GM21723 (cell line): ENCODE data around the gene MARCHF3.
"Not testable (repeated sequence)": the region's sequence is repeated elsewhere in the genome, so short reads cannot be mapped to it uniquely, and the experiment has no call there.

Experiments used
- ATAC-seq: cut with Tn5 transposase; IDR thresholded peaks from one replicate; pipeline ENCODE4 v1.9.1; 2021; ENCODE audit warnings: mild to moderate bottlenecking, moderate library complexity; ENCODE audit not compliant: unreplicated experiment

Gene MARCHF3

GRCh38 chr5:126959188-126959587 is 71.2 kb downstream of the MARCHF3 start:
- ATAC-seq = no peak

DNA sequence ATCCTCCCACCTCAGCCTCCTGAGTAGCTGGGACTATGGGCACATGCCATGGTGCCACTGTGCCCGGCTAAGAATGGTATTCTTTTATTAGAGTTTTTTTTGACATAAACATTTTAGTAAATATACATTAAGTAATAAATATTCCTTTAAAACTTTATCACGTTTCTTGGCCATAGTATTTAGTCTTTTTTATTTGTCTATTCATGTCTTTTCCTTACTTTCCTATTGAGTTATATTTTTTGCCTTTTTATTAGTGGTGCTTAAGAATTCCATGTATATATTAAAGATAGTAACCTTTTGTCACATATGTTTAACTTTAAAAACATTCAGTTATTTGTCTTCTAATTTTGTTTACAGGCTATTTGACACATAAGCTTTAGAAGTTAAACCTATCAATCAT is 73.4 kb downstream of the MARCHF3 start:
- no peak for ATAC-seq

DNA sequence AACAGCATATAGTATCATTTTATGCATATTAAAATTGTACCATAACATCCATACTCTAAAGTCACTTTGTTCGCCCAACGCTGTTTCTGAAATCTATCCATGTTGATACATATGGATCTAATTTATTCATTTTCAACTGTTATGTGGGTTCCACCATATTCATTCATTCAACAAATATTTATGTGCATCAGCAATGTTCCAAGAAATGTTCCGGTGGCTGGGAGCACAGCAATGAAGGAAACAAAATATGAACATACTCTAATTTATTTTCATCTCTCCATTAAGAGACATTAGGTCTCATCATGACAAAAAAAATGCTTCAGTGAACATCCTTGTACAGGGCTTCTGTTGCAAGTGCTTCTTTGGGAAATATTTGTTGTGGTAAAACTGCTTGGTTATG is 75.4 kb downstream of the MARCHF3 start:
- ATAC-seq = no peak

GRCh38 chr5:126953640-126954039 is 76.7 kb downstream of the MARCHF3 start:
- no peak for ATAC-seq

GRCh38 chr5:126949475-126949874 is 80.9 kb downstream of the MARCHF3 start:
- ATAC-seq = no peak

- no peak for ATAC-seq
These were observed 81.9 kb downstream of the MARCHF3 start for GRCh38 chr5:126948453-126948852.

DNA sequence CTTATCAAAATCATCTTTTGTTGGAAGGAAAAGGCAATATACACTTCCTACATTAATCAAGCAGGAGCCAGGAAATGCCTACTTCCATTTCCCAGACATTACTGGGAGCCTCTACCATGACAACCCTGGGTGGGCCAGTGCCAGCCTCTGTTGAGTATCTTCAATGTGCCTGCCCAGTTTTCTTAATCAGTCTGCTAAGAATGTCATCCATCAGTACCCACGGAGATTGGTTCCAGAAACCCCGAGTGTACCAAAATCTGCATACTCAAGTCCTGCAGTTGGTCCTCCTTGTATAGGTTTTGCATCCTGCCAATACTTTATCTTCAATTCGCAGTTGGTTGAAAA is 82.4 kb downstream of the MARCHF3 start:
- ATAC-seq = peak; percentile 7

- ATAC-seq = peak; percentile 78
These were observed 83.0 kb downstream of the MARCHF3 start for GRCh38 chr5:126947146-126948010.

- not testable (repeated sequence) for ATAC-seq
These were observed 87.5 kb downstream of the MARCHF3 start for GRCh38 chr5:126942908-126943307.

GRCh38 chr5:126941403-126941802 is 89.0 kb downstream of the MARCHF3 start:
- no peak for ATAC-seq

DNA sequence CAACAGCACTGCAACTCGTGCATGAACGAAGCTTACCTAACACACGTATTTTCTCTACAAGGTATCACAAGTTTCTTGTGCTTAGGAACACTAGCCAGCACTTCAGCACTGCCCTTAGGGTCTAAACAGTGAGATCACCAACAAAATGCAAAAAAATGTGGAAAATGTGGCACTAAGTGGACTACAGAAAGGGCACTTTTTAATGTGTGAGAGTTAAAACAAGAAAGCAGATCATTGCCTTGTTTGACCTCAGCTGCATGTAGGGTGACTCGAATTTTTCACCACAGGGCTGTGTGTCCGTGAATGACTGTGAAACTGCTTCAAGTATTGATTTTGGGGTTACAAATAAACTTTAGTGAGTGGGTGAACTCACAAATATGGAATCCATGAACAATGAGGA is 90.5 kb downstream of the MARCHF3 start:
- no peak for ATAC-seq

DNA sequence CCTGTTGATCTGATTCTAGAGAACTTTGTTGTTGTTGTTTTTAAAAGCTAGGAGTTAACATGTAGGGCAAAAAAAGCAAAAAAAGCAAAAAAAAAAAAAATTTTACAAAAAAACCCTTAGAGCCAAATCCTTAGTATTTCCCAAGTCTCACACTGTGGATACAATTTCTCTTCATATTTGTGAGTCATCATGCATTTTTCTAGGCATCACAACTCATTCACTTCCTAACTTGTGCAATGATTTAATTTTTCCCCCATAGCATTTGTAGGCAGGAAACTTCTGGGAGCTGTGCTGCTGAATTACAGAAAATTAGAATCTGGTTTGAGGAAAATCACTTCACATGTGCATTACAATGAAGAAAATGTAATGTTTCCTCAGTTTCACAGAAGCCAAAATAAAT is 91.9 kb downstream of the MARCHF3 start:
- ATAC-seq = no peak

DNA sequence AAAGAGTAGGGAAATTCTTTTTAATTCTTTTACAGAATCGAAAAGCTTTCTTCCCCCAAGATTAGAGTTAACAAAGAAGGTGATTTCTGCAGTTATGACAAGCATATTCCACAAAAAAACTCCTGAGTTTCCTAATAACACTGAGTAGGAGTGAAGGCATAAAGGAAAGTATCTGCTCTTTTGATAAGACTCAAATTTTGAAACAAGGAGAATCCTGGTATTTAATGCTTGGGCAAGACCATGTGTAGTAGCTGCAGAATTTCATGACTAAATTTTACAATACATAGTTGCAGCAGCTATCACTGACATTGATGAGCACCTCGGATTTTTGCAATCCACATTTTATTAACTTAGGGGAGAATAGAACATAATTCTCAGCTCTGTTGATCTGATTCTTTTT is 92.6 kb downstream of the MARCHF3 start:
- no peak for ATAC-seq

- ATAC-seq = no peak
These were observed 93.5 kb downstream of the MARCHF3 start for GRCh38 chr5:126936775-126937418.

DNA sequence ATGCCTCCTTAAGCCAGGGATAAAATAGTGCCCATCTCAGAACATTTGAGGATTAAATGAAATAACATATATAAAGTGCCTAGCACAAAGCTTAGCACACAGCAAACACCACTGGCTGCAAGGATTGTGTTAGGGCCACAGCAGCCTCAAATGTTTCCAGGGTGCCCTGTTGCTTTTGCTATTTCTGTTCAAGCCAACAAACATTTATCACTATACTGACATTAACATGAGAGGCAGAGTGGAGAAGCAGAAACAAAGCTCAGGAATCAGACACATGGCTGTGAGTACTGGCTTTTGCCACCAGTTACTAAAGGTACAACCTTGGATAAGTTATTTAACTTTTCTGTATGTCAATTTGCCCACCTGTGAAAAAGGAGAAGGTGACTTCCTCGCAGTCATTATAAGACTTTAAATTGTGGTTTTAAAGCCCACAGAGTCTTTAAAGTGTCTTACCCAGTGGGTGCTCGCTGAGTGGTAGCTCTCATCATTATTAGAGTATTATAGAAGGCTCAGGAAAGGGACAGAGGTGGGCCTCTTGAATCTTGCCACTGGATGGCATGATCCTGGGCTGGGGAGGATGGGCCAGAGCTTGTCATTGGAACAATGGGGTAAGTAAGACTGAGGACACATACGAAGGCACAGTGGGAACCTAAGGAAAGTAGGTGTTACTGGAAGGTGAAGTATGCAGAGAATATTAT is 98.2 kb downstream of the MARCHF3 start:
- ATAC-seq = no peak

- ATAC-seq = no peak
These were observed 102.3 kb downstream of the MARCHF3 start for GRCh38 chr5:126928041-126928440.

- ATAC-seq = no peak
These were observed 102.9 kb downstream of the MARCHF3 start for GRCh38 chr5:126927429-126927828.

GRCh38 chr5:126926187-126926586 is 104.2 kb downstream of the MARCHF3 start:
- ATAC-seq = no peak

DNA sequence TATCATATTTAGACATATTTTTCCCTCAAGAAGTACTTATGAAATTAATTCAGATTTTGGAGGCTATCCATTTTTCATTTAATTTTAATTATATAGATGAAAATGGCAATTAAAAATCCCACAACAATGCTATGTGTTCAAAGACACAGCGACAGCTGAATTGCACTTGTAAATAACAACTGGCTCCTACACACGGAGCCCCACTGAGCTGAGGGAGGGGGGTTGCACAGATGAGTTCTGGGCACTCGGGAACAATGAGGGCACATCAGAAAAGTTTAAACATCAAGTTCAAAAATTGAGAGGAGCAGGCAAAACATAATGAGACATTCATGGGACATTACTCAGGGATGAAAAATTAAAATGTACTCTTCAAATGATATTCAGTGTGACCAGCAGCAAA is 104.9 kb downstream of the MARCHF3 start:
- ATAC-seq = no peak

GRCh38 chr5:126924331-126925033 is 105.9 kb downstream of the MARCHF3 start:
- no peak for ATAC-seq
